Measurements from ENCODE around the gene ETS1. TPM values are rescaled to one million over a fixed set of nuclear protein-coding genes. Genes with fewer than 3 reads are reported as not detected.

ETS1 gene
- total RNA-seq, 1 experiment from 2014 or later: 29.9 TPM

GRCh38 chr11:128621601-128622501 is 34.5 kb upstream of the ETS1 start:
- no peak overlapping the region for H3T11ph ChIP-seq (ENCODE audit: low read length)
- no peak overlapping the region for H3K27ac ChIP-seq (ENCODE audit: insufficient read length, low read depth, low read length)
- H2BK120ac ChIP-seq (ENCODE audit: low read depth, low read length, poor library complexity, severe bottlenecking): no peak overlapping the region
- no peak overlapping the region for H3K14ac ChIP-seq (ENCODE audit: insufficient read depth, low read length)
- no CpG with 5 or more reads among the region's 17 CpGs for WGBS (ENCODE audit: extremely low coverage, insufficient read length, low lambda C conversion rate)
- TF ChIP-seq CTCF (conservative IDR thresholded peaks at IDR 0.05): no peak
- H2AFZ ChIP-seq (ENCODE audit: low read length): no peak overlapping the region
- no peaks in the 10 kb centered on the region for H4K20me1 ChIP-seq (ENCODE audit: control insufficient read depth, insufficient read depth, insufficient read length)
- Mint-ChIP-seq H3K27me3 (ENCODE audit: low read depth) (peaks cover 54% of the 10 kb centered on the region), H3K4me1 (peaks cover 33 to 41% of the 10 kb centered on the region in 2 experiments), H3K4me3 (no peak overlapping the region), H3K9me3 (no peaks in the 10 kb centered on the region), H3K27ac (no peak overlapping the region), H3K36me3 (ENCODE audit: insufficient read depth in 1 of 3, low read depth in 3 of 3) (no peaks in the 10 kb centered on the region; a peak in 1 of 7 replicates)
- no peak overlapping the region for H4K8ac ChIP-seq (replicated peaks; ENCODE audit: insufficient read length, low read depth, low read length)
- no peaks in the 10 kb centered on the region for H3K23me2 ChIP-seq (ENCODE audit: insufficient read length, low read depth, low read length, poor library complexity, severe bottlenecking)
- no peak overlapping the region for H2BK15ac ChIP-seq (ENCODE audit: low read depth, low read length)
- H3K9ac ChIP-seq (ENCODE audit: extremely low read depth, insufficient read length, low read length): no peak overlapping the region
- H3K27me3 ChIP-seq (ENCODE audit: insufficient read depth, low read length): no peaks in the 10 kb centered on the region
- H3K79me1 ChIP-seq (ENCODE audit: insufficient read depth, low read depth, low read length, poor library complexity, severe bottlenecking): no peaks in the 10 kb centered on the region
- no peak overlapping the region for H4K91ac ChIP-seq (ENCODE audit: insufficient read length, low read depth, low read length)
- no peak overlapping the region for H4K5ac ChIP-seq (ENCODE audit: insufficient read length, low read depth, low read length)
- no peak for DNase-seq
- no peak overlapping the region for H3K56ac ChIP-seq (ENCODE audit: insufficient read length, low read depth, low read length)
- H3K9me3 ChIP-seq (ENCODE audit: control insufficient read depth, low read depth, low read length): no peaks in the 10 kb centered on the region
- no peak overlapping the region for H2BK12ac ChIP-seq (ENCODE audit: insufficient read length, low read depth, low read length)
- H3K18ac ChIP-seq (ENCODE audit: insufficient read length, low read depth, low read length): no peak overlapping the region
- peaks cover 2% of the 10 kb centered on the region; the same call in 1 of the 2 replicates for H3K4me1 ChIP-seq (ENCODE audit: insufficient read depth, low read length)
- H3K79me2 ChIP-seq (ENCODE audit: insufficient read depth, low read length): no peaks in the 10 kb centered on the region
- H2AK5ac ChIP-seq (ENCODE audit: insufficient read length, low read length): no peak overlapping the region
- no peak overlapping the region for H3K4ac ChIP-seq (ENCODE audit: low read depth, low read length)
- H2BK20ac ChIP-seq (ENCODE audit: low read depth, low read length, poor library complexity, severe bottlenecking): no peak overlapping the region
- H3K4me2 ChIP-seq (ENCODE audit: insufficient read depth, insufficient read length, low read length): no peak overlapping the region
- no peak overlapping the region for H3K23ac ChIP-seq (ENCODE audit: insufficient read length, low read depth, low read length)
- H2BK5ac ChIP-seq (ENCODE audit: insufficient read length, low read length): no peak overlapping the region

Measured in H9 (cell line).